ENCODE data around the gene EDEM2. TPM values are rescaled to one million over a fixed set of nuclear protein-coding genes. Genes with fewer than 3 reads are reported as not detected.

Gene EDEM2
- polyA plus RNA-seq, 2 of the 4 experiments (the other 2 are of a cell fraction) = 41.6 to 51.2 TPM

DNA sequence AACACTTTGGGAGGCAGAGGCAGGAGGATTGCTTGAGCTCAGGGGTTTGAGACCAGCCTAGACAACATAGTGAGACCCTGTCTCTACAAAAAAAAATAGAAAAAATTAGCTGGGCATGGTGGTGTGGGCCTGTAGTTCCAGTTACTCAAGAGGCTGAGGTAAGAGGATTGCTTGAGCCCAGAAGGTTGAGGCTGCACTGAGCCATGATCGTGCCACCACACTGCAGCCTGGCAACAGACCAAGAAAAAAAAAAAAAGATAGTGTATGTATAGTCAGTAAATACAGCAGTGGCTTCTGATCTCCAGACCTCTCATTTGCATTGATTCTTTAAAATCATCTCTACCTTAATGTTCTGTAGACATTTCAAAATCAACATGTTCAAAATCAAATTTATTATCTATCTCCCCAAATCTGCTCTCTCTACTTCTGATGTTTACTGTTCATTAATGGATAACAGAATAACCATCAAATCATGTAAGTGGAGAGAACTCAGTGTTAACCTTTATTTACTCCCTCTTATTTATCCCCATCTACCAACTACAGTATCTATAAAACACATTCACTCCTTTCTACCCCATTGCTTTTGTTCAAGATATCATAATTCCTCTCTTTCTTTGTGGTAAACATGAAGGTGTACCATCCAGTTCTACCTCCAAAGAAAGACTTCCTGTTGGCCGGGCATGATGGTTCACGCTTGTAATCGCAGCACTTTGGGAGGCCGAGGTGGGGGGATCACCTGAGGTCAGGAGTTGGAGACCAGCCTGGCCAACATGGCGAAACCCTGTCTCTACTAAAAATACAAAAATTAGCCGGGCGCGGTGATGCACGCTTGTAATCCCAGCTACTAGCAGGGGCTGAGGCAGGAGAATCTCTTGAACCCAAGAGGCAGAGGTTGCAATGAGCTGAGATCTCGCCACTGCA lies 32.4 kb upstream of the EDEM2 start (continued):
- TF ChIP-seq REST (IDR thresholded peaks at IDR 0.05) (no peak), NR3C1 (IDR thresholded peaks at IDR 0.05) (no peak), MAZ (IDR thresholded peaks at IDR 0.05; ENCODE audit: borderline replicate concordance, low read depth, low read length) (no peak), HEYL (CRISPR knock-in tag; IDR thresholded peaks at IDR 0.05) (no peak), ZFP36 (IDR thresholded peaks at IDR 0.05; ENCODE audit: borderline replicate concordance, partially characterized antibody) (no peak), FOXS1 (CRISPR knock-in tag; IDR thresholded peaks at IDR 0.05) (no peak)

DNA sequence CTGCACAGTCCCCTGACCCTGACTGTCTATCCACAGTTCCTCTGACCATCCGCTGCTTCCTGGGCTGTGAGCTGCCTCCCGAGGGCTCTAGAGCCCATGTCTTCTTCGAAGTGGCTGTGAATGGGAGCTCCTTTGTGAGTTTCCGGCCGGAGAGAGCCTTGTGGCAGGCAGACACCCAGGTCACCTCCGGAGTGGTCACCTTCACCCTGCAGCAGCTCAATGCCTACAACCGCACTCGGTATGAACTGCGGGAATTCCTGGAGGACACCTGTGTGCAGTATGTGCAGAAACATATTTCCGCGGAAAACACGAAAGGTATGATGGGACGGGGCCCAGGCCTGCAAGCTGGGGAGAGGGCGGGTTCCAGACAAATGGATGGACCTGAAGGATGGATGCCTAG lies 29.0 kb upstream of the EDEM2 start:
- ATAC-seq (no peak), FAIRE-seq (no peak), DNase-seq (ENCODE audit: low read depth in 1 of 2, low spot score in 1 of 2) (no peak)
- Histone ChIP-seq H3K4me2 (no peak overlapping the region), H3K4me3 (no peak overlapping the region), H3K9me3 (no peaks in the 10 kb centered on the region), H3K27ac (no peak overlapping the region), H3K4me1 (peaks cover 29% of the 10 kb centered on the region)
- POLR2A ChIA-PET = no interaction called here
- WGBS (ENCODE audit: missing lambda C conversion rate) = 92% methylated on average over 13 of the region's 14 CpGs
- no peak for TF ChIP-seq NR3C1 (IDR thresholded peaks at IDR 0.05)
- TF ChIP-seq, protein P1, sequence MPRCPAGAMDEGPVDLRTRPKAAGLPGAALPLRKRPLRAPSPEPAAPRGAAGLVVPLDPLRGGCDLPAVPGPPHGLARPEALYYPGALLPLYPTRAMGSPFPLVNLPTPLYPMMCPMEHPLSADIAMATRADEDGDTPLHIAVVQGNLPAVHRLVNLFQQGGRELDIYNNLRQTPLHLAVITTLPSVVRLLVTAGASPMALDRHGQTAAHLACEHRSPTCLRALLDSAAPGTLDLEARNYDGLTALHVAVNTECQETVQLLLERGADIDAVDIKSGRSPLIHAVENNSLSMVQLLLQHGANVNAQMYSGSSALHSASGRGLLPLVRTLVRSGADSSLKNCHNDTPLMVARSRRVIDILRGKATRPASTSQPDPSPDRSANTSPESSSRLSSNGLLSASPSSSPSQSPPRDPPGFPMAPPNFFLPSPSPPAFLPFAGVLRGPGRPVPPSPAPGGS (IDR thresholded peaks at IDR 0.05) = no peak
- TF ChIP-seq NPAS2 (CRISPR knock-in tag; IDR thresholded peaks at IDR 0.05; ENCODE audit: borderline replicate concordance) = no peak
- TF ChIP-seq, protein P2, sequence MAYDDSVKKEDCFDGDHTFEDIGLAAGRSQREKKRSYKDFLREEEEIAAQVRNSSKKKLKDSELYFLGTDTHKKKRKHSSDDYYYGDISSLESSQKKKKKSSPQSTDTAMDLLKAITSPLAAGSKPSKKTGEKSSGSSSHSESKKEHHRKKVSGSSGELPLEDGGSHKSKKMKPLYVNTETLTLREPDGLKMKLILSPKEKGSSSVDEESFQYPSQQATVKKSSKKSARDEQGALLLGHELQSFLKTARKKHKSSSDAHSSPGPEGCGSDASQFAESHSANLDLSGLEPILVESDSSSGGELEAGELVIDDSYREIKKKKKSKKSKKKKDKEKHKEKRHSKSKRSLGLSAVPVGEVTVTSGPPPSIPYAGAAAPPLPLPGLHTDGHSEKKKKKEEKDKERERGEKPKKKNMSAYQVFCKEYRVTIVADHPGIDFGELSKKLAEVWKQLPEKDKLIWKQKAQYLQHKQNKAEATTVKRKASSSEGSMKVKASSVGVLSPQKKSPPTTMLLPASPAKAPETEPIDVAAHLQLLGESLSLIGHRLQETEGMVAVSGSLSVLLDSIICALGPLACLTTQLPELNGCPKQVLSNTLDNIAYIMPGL (CRISPR knock-in tag; IDR thresholded peaks at IDR 0.05; ENCODE audit: borderline replicate concordance) = no peak
- no peak for TF ChIP-seq HEYL (CRISPR knock-in tag; IDR thresholded peaks at IDR 0.05)
- TF ChIP-seq ATOH8 (CRISPR knock-in tag; IDR thresholded peaks at IDR 0.05; ENCODE audit: low read depth) = no peak
- no peak for TF ChIP-seq CEBPB (IDR thresholded peaks at IDR 0.05)
- no peak for TF ChIP-seq MAZ (IDR thresholded peaks at IDR 0.05; ENCODE audit: borderline replicate concordance, low read depth, low read length)
- TF ChIP-seq HOXA7 (CRISPR knock-in tag; IDR thresholded peaks at IDR 0.05) = no peak
- no peak for TF ChIP-seq CBX2 (IDR thresholded peaks at IDR 0.05; ENCODE audit: borderline replicate concordance, low read depth)
- TF ChIP-seq CHD4 (IDR thresholded peaks at IDR 0.05; ENCODE audit: borderline replicate concordance) = no peak
- no peak for TF ChIP-seq EHF (CRISPR knock-in tag; IDR thresholded peaks at IDR 0.05)
- TF ChIP-seq PHF8 (IDR thresholded peaks at IDR 0.05; ENCODE audit: borderline replicate concordance, low read depth) = no peak
- no peak for TF ChIP-seq RARB (CRISPR knock-in tag; IDR thresholded peaks at IDR 0.05)
- TF ChIP-seq JUNB (IDR thresholded peaks at IDR 0.05) = no peak
- CTCF ChIA-PET = interaction anchor here (0.5 to 3.4 kb wide), 4 partner anchors 30 to 73 kb away, joined by 3 to 16 read pairs (median 4); no protein-coding TSS in a partner anchor
